ENCODE results near the gene ARSK.

GRCh38 chr5:95620030-95620869 lies 65.3 kb downstream of the ARSK start, which contains the start of gene GPR150:
- TF ChIP-seq POLR2A (IDR thresholded peaks at IDR 0.05) (no peak), CTCF (IDR thresholded peaks at IDR 0.05) (no peak)

Data from uterus (tissue), 2 donors.